Measurements from ENCODE around the gene CHAT.

Gene CHAT

DNA sequence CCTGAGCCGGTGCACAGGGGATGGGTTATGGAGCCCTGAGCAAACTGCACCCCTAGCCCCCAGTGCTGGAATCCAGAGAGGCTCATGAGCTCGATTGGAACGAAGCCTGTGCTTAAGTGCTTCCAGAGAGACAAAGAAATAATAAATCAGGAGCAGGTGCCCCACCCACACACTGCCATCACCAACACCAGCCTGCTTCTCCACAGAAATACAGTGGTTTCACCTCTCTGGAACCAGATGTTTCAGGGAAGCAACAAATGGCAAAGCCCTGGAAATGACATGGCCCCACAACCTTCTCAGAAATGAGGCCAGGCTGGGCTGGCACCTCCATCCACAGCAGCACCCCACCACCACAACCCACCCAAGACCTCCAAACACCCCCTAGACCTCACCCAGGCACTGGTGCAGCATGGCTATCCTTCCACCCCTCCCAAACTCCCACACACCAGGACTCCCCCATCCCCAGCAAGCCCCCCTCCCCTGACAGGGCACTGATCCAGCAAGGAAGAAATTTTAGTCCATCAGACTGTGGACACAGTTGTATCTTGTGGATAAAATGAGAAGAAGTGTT is 7.8 kb upstream of the CHAT start:
- Histone ChIP-seq H3K79me2 (ENCODE audit: control insufficient read depth, insufficient read depth, low read length, unreplicated experiment) (no peaks in the 10 kb centered on the region), H3K4me3 (ENCODE audit: low read depth, low read length) (no peak overlapping the region), H3K27me3 (ENCODE audit: insufficient read depth, low read length) (peaks cover 76% of the 10 kb centered on the region), H3K27ac (ENCODE audit: low read depth, low read length) (no peak overlapping the region), H3K4me1 (ENCODE audit: control insufficient read depth, insufficient read depth, low read length, unreplicated experiment) (peaks cover 15% of the 10 kb centered on the region), H3K36me3 (ENCODE audit: insufficient read depth, low read length) (no peaks in the 10 kb centered on the region), H2AFZ (ENCODE audit: low read length, unreplicated experiment) (no peak overlapping the region)

DNA sequence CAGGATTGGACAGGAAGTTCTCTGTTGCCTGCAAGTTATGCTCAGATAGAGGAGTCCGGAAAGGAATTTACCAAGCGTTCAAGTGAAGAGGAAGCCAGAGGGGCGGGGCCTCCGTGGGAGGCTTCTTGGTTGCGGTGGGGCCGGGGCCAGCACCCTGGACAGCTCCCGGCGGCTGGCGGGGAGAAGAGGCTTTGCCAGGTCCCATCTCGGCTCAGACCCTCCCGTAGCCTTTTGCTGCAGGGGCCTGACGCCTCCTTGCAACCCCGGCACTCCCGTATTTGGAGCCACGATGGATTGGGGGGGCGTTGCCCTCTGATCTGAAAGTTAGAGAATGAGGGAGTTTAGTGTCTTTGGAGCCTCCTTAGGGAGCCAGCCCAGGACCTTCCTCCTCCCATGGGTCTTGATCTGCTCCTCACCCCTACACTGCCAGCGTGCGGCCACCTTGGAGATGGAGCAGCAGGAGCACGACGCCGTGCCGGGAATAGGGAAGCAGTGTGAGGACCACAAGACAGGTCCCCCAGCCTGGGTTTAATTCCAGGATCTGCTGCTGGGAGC is 6.8 kb upstream of the CHAT start:
- no peak overlapping the region for H2AFZ ChIP-seq (ENCODE audit: low read length, unreplicated experiment)

DNA sequence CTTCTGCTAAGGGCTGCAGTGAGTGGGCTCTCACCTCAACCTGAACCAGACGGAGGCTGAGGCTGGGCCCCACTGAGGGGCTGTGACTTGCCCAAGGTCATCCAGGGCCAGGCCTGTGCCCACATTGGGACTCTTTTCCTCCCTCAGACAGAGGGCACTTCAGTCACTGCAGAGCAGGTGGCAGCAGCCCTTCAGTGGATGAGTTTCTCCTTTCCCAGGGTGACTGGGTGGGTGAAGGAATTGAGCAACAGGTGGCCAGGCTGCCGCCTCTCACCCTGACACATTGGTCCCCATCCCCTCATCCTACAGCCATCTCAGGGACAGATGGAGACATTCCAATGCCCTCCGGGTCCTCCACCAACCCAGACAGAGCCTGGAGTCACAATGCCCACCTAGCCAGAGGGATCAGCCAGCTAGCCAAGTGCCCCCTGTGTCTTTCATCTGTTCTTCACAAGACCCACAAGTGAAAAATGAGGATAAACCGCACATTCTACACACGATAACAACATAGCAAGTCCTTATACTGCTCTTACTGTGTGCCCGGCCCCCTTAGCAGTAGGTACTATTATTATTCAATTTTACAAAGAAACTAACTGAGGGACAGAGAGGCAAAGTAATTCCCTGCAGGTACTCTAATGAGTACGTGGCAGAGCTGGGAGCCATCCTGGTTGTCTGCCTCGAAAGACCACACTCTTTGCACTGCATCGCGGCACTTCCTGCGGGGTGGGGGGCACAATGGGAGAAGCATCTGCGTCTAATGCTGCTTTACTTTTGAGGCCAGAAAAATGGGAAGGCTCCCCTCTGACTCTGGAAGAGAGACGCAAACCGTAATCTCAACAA is 5.5 kb upstream of the CHAT start:
- H3K27me3 ChIP-seq (ENCODE audit: insufficient read depth, low read length), result peaks cover 84% of the 10 kb centered on the region
- H3K4me1 ChIP-seq (ENCODE audit: control insufficient read depth, insufficient read depth, low read length, unreplicated experiment), result peaks cover 8% of the 10 kb centered on the region
- H3K36me3 ChIP-seq (ENCODE audit: insufficient read depth, low read length), result no peaks in the 10 kb centered on the region
- no peak overlapping the region for H3K27ac ChIP-seq (ENCODE audit: low read depth, low read length)
- no peaks in the 10 kb centered on the region for H3K79me2 ChIP-seq (ENCODE audit: control insufficient read depth, insufficient read depth, low read length, unreplicated experiment)
- H3K4me3 ChIP-seq (ENCODE audit: low read depth, low read length), result no peak overlapping the region
- H2AFZ ChIP-seq (ENCODE audit: low read length, unreplicated experiment), result no peak overlapping the region

More for the DNA sequence above, 6.8 kb upstream of the CHAT start:
- Histone ChIP-seq H3K79me2 (ENCODE audit: control insufficient read depth, insufficient read depth, low read length, unreplicated experiment) (no peaks in the 10 kb centered on the region), H3K4me1 (ENCODE audit: control insufficient read depth, insufficient read depth, low read length, unreplicated experiment) (peaks cover 9% of the 10 kb centered on the region), H3K36me3 (ENCODE audit: insufficient read depth, low read length) (no peaks in the 10 kb centered on the region), H3K27ac (ENCODE audit: low read depth, low read length) (no peak overlapping the region), H3K27me3 (ENCODE audit: insufficient read depth, low read length) (peaks cover 84% of the 10 kb centered on the region), H3K4me3 (ENCODE audit: low read depth, low read length) (no peak overlapping the region)

DNA sequence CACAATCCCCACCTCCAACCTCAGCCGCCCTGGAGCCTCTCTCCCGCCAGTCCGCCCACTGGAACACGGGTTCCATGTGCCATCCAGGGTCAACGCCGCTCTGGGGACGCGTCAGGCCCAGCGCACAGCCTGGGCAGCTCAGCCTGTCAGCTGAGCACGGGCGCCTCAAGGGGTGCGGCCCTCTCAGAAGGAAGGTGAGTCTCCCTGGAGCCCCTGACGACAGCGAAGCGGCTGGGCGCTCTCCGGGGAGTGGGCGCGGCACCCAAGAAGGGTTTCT is 4.9 kb upstream of the CHAT start:
- Histone ChIP-seq H3K4me1 (ENCODE audit: control insufficient read depth, insufficient read depth, low read length, unreplicated experiment) (peaks cover 8% of the 10 kb centered on the region), H3K27me3 (ENCODE audit: insufficient read depth, low read length) (peaks cover 84% of the 10 kb centered on the region), H2AFZ (ENCODE audit: low read length, unreplicated experiment) (no peak overlapping the region), H3K36me3 (ENCODE audit: insufficient read depth, low read length) (no peaks in the 10 kb centered on the region), H3K4me3 (ENCODE audit: low read depth, low read length) (no peak overlapping the region), H3K79me2 (ENCODE audit: control insufficient read depth, insufficient read depth, low read length, unreplicated experiment) (no peaks in the 10 kb centered on the region), H3K27ac (ENCODE audit: low read depth, low read length) (no peak overlapping the region)

DNA sequence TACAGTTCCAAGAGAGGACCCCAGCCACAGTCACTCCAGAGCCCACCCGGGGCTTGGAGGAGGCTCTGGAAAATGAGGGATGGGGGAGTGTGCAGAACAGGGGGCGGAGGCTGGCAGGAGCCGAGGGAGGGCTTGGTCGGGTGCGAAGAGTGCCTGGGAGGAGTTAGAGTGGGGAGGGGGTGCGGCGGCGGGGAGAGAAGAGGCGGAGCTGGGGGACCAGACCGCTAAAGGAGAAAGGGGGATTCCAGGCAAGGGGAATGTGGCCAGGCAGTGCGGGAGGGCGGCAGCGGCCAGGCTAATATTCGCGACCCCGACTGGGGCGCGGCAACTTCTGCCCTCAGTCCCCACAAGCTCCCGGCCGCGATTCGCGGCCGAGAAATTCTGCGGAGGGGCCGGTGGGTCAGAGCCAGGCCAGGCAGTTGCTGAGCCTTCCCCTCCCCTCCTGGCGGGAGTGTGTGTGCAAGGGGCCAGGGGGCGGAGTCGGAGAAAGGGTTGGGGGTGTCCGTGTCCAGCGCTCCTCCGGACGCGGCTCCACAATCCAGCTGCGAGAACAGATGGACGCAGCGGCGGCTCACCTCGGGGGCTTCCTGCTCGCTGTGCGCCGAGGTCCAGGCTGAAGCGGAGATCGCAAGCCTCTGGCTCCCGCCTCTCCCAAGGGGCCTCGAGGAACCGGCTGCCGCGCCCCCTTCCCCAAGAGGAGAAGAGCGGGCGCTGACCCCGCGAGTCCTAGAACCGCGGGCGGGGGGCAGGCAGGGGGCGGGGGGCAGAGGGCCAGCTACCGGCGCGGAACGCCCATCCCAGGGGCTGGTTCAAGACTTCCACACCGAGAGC is 4.3 kb upstream of the CHAT start:
- Histone ChIP-seq H2AFZ (ENCODE audit: low read length, unreplicated experiment) (no peak overlapping the region), H3K4me1 (ENCODE audit: control insufficient read depth, insufficient read depth, low read length, unreplicated experiment) (peaks cover 8% of the 10 kb centered on the region), H3K36me3 (ENCODE audit: insufficient read depth, low read length) (no peaks in the 10 kb centered on the region), H3K27me3 (ENCODE audit: insufficient read depth, low read length) (peaks cover 84% of the 10 kb centered on the region), H3K27ac (ENCODE audit: low read depth, low read length) (no peak overlapping the region), H3K79me2 (ENCODE audit: control insufficient read depth, insufficient read depth, low read length, unreplicated experiment) (no peaks in the 10 kb centered on the region), H3K4me3 (ENCODE audit: low read depth, low read length) (peak overlapping the region; percentile 35; the same call in 1 of the 2 replicates)

DNA sequence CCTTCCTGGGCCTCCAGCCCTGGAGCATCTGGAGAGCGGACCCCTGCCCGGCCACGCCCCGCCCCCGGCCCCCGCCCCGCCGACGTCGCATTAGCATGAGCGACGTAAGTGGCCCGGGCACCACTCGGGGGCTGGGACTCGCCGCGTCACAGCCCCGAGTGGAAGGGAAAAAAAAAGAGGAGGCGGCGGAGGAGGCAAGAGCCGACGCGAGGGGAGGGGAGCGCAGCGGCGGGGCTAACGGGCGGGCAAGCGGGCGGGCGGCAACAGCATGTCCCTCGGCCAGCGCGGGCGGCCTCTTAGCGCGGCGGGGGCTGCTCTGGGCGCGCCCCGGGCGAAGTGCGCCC is 3.8 kb upstream of the CHAT start, which contains the start of gene SLC18A3:
TSS of gene SLC18A3 (plus strand) at position 197 of the 344 bp plus-strand sequence. CDS start 431 bp downstream, outside the sequence.
- H2AFZ ChIP-seq (ENCODE audit: low read length, unreplicated experiment), result no peak within 1 kb of the TSS
- no peaks in the 10 kb centered on the region for H3K79me2 ChIP-seq (ENCODE audit: control insufficient read depth, insufficient read depth, low read length, unreplicated experiment)
- peaks cover 8% of the 10 kb centered on the region for H3K4me1 ChIP-seq (ENCODE audit: control insufficient read depth, insufficient read depth, low read length, unreplicated experiment)
- peak within 1 kb of the TSS; percentile 36; the same call in 1 of the 2 replicates for H3K4me3 ChIP-seq (ENCODE audit: low read depth, low read length)
- H3K27ac ChIP-seq (ENCODE audit: low read depth, low read length), result no peak within 1 kb of the TSS
- H3K36me3 ChIP-seq (ENCODE audit: insufficient read depth, low read length), result no peaks in the 10 kb centered on the region
- peaks cover 84% of the 10 kb centered on the region for H3K27me3 ChIP-seq (ENCODE audit: insufficient read depth, low read length)

DNA sequence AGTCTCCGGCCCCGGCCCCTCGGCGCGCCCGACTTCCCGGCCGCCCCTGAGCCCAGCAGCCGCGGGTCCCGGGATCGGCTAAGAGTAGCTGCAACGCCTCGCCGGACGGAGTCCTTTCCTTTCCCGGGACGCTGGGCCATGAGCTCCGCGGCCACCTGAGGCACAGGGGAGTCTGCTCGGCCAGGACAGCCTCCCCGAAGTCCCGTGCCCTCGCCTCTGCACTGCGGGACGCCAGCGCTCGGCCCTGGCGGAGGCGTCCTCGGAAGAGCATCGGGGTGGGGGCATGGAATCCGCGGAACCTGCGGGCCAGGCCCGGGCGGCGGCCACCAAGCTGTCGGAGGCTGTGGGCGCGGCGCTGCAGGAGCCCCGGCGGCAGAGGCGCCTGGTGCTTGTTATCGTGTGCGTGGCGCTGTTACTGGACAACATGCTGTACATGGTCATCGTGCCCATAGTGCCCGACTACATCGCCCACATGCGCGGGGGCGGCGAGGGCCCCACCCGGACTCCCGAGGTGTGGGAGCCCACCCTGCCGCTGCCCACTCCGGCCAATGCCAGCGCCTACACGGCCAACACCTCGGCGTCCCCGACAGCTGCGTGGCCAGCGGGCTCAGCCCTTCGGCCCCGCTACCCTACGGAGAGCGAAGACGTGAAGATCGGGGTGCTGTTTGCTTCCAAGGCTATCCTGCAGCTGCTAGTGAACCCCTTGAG is 3.2 kb upstream of the CHAT start:
- H3K4me3 ChIP-seq (ENCODE audit: low read depth, low read length), result peak overlapping the region; percentile 36; the same call in 1 of the 2 replicates
- H3K36me3 ChIP-seq (ENCODE audit: insufficient read depth, low read length), result no peaks in the 10 kb centered on the region
- no peaks in the 10 kb centered on the region for H3K79me2 ChIP-seq (ENCODE audit: control insufficient read depth, insufficient read depth, low read length, unreplicated experiment)
- H2AFZ ChIP-seq (ENCODE audit: low read length, unreplicated experiment), result no peak overlapping the region
- H3K4me1 ChIP-seq (ENCODE audit: control insufficient read depth, insufficient read depth, low read length, unreplicated experiment), result peaks cover 8% of the 10 kb centered on the region
- peaks cover 86% of the 10 kb centered on the region for H3K27me3 ChIP-seq (ENCODE audit: insufficient read depth, low read length)
- H3K27ac ChIP-seq (ENCODE audit: low read depth, low read length), result no peak overlapping the region

DNA sequence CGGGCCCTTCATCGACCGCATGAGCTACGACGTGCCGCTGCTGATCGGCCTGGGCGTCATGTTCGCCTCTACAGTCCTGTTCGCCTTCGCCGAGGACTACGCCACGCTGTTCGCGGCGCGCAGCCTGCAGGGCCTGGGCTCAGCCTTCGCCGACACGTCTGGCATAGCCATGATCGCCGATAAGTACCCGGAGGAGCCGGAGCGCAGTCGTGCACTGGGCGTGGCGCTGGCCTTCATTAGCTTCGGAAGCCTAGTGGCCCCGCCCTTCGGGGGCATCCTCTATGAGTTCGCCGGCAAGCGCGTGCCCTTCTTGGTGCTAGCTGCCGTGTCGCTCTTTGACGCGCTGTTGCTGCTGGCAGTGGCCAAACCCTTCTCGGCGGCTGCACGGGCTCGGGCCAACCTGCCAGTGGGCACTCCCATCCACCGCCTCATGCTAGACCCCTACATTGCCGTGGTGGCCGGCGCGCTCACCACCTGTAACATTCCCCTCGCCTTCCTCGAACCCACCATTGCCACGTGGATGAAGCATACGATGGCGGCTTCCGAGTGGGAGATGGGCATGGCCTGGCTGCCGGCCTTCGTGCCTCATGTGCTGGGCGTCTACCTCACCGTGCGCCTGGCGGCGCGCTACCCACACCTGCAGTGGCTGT is 2.5 kb upstream of the CHAT start:
- Histone ChIP-seq H2AFZ (ENCODE audit: low read length, unreplicated experiment) (no peak overlapping the region), H3K27me3 (ENCODE audit: insufficient read depth, low read length) (peaks cover 93% of the 10 kb centered on the region), H3K4me3 (ENCODE audit: low read depth, low read length) (no peak overlapping the region), H3K27ac (ENCODE audit: low read depth, low read length) (no peak overlapping the region), H3K36me3 (ENCODE audit: insufficient read depth, low read length) (no peaks in the 10 kb centered on the region), H3K4me1 (ENCODE audit: control insufficient read depth, insufficient read depth, low read length, unreplicated experiment) (peaks cover 8% of the 10 kb centered on the region), H3K79me2 (ENCODE audit: control insufficient read depth, insufficient read depth, low read length, unreplicated experiment) (no peaks in the 10 kb centered on the region)

DNA sequence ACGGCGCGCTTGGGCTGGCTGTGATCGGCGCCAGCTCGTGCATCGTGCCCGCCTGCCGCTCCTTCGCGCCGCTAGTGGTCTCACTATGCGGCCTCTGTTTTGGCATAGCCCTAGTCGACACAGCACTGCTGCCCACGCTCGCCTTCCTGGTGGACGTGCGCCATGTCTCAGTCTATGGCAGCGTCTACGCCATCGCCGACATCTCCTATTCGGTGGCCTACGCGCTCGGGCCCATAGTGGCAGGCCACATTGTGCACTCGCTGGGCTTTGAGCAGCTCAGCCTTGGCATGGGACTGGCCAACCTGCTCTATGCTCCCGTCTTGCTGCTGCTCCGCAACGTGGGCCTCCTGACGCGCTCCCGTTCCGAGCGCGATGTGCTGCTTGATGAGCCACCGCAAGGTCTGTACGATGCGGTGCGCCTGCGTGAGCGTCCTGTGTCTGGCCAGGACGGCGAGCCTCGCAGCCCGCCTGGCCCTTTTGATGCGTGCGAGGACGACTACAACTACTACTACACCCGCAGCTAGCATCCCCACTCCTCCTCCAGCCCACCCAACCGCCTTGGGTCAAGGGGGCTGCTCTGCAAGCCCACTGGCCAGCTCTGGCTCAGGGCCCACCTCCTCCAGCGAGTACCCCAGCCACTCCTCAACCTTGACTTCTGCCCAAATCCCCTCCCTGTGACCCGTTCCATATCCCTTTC is 1.9 kb upstream of the CHAT start:
- Histone ChIP-seq H3K27me3 (ENCODE audit: insufficient read depth, low read length) (peaks cover 97% of the 10 kb centered on the region), H3K36me3 (ENCODE audit: insufficient read depth, low read length) (no peaks in the 10 kb centered on the region), H3K4me1 (ENCODE audit: control insufficient read depth, insufficient read depth, low read length, unreplicated experiment) (peaks cover 8% of the 10 kb centered on the region), H3K4me3 (ENCODE audit: low read depth, low read length) (no peak overlapping the region), H3K27ac (ENCODE audit: low read depth, low read length) (no peak overlapping the region), H3K79me2 (ENCODE audit: control insufficient read depth, insufficient read depth, low read length, unreplicated experiment) (no peaks in the 10 kb centered on the region), H2AFZ (ENCODE audit: low read length, unreplicated experiment) (no peak overlapping the region)

Measured in ACC112 (cell line).